ENCODE results near the gene RIC1. TPM values are rescaled to one million over a fixed set of nuclear protein-coding genes. Genes with fewer than 3 reads are reported as not detected.

Gene RIC1
- total and polyA plus RNA-seq, 9 of the 15 experiments (the other 6 are each of a cell fraction or from before 2014, with no cell fraction given) = 3.2 to 25.8 (median 15.0) TPM

GRCh38 chr9:5592904-5593303 lies 36.0 kb upstream of the RIC1 start (continued):
- TF ChIP-seq FUS (optimal IDR thresholded peaks at IDR 0.05; ENCODE audit: low read depth, low read length) (no peak), ZNF592 (IDR thresholded peaks at IDR 0.05) (no peak), THAP12 (CRISPR knock-in tag; IDR thresholded peaks at IDR 0.05) (no peak), NR4A1 (CRISPR knock-in tag; IDR thresholded peaks at IDR 0.05) (no peak), NR4A1 (tag; IDR thresholded peaks at IDR 0.05) (no peak), E2F1 (CRISPR knock-in tag; IDR thresholded peaks at IDR 0.05) (no peak)
